Mesenchymal stem cell (in vitro differentiated cells and primary cell): ENCODE measurements around the gene ADAMTS19.

ENCODE experiments used
- DNase-seq: peaks from one replicate; pipeline ENCODE4 v3.0.0-alpha.2; 2013
- H2AFZ ChIP-seq: one replicate; pipeline ENCODE4 v1.6.1; 2013; ENCODE audit warnings: low read depth, mild to moderate bottlenecking, control low read depth, inconsistent platforms, low read length, moderate library complexity
- H2AK5ac ChIP-seq: 2 replicates; pipeline ENCODE4 v1.6.1; 2013; ENCODE audit warnings: low read length, moderate library complexity, mild to moderate bottlenecking, inconsistent platforms; ENCODE audit not compliant: severe bottlenecking
- H2BK120ac ChIP-seq: one replicate; pipeline ENCODE4 v1.6.1; 2013; ENCODE audit warnings: low read depth, mild to moderate bottlenecking, inconsistent platforms, low read length, moderate library complexity
- H2BK12ac ChIP-seq, 2 experiments: one replicate each; pipeline ENCODE4 v1.6.1; 2013; ENCODE audit warnings: inconsistent platforms in 2 of 2, low read length in 2 of 2, mild to moderate bottlenecking in 2 of 2, moderate library complexity in 2 of 2, control low read depth in 1 of 2
- H2BK15ac ChIP-seq: one replicate; pipeline ENCODE4 v1.6.1; 2013; ENCODE audit warnings: mild to moderate bottlenecking, low read depth, inconsistent platforms; ENCODE audit not compliant: poor library complexity, severe bottlenecking
- H2BK5ac ChIP-seq: 2 replicates; pipeline ENCODE4 v1.6.1; 2013; ENCODE audit warnings: low read depth, mild to moderate bottlenecking, low read length, control low read depth, inconsistent platforms; ENCODE audit not compliant: poor library complexity, severe bottlenecking
- H3K14ac ChIP-seq, 2 experiments: one replicate each; pipeline ENCODE4 v1.6.1; 2013; ENCODE audit warnings: inconsistent platforms in 2 of 2, low read length in 2 of 2, control low read depth in 1 of 2, mild to moderate bottlenecking in 1 of 2, moderate library complexity in 1 of 2
- H3K18ac ChIP-seq, 2 experiments: one replicate each; pipeline ENCODE4 v1.6.1; 2013; ENCODE audit warnings: inconsistent platforms in 2 of 2, low read length in 2 of 2, control low read depth in 1 of 2, low read depth in 1 of 2, mild to moderate bottlenecking in 1 of 2
- H3K23ac ChIP-seq, 2 experiments: one replicate each; pipeline ENCODE4 v1.6.1; 2013; ENCODE audit warnings: inconsistent platforms in 2 of 2, low read length in 2 of 2, mild to moderate bottlenecking in 2 of 2, moderate library complexity in 2 of 2, control low read depth in 1 of 2
- H3K27ac ChIP-seq: 2 replicates; pipeline ENCODE4 v1.5.1; 2013; ENCODE audit warnings: mild to moderate bottlenecking, moderate library complexity, low read length, control low read depth, inconsistent platforms; ENCODE audit not compliant: poor library complexity, severe bottlenecking
- H3K27me3 ChIP-seq, 2 experiments: 2 replicates each; pipeline versions ENCODE4 v1.6.1 to v1.7.0; 2013; ENCODE audit warnings: low read length in 2 of 2, mild to moderate bottlenecking in 2 of 2, moderate library complexity in 2 of 2, control low read depth in 1 of 2, inconsistent platforms in 1 of 2; ENCODE audit not compliant: control insufficient read depth in 1 of 2, insufficient read depth in 1 of 2
- H3K36me3 ChIP-seq, 2 experiments: 2 replicates each; pipeline versions ENCODE4 v1.6.1 to v1.7.0; 2013; ENCODE audit warnings: low read length in 2 of 2, control low read depth in 1 of 2, inconsistent platforms in 1 of 2, low read depth in 1 of 2, mild to moderate bottlenecking in 1 of 2; ENCODE audit not compliant: insufficient read depth in 2 of 2, control insufficient read depth in 1 of 2
- H3K4ac ChIP-seq, 2 experiments: one replicate each; pipeline ENCODE4 v1.6.1; 2013; ENCODE audit warnings: inconsistent platforms in 2 of 2, low read length in 2 of 2, mild to moderate bottlenecking in 2 of 2, moderate library complexity in 2 of 2, control low read depth in 1 of 2, low read depth in 1 of 2
- H3K4me1 ChIP-seq: 2 replicates; pipeline ENCODE4 v1.6.1; 2013; ENCODE audit warnings: low read depth, low read length, control low read depth; ENCODE audit not compliant: control insufficient read depth, insufficient read depth
- H3K4me2 ChIP-seq: 2 replicates; pipeline ENCODE4 v1.6.1; 2013; ENCODE audit warnings: low read length, mild to moderate bottlenecking, inconsistent platforms; ENCODE audit not compliant: poor library complexity, severe bottlenecking
- H3K4me3 ChIP-seq, 2 experiments: 2 replicates each; pipeline versions ENCODE4 v1.5.1 to v1.7.0; 2013; ENCODE audit warnings: low read length in 2 of 2, mild to moderate bottlenecking in 2 of 2, control low read depth in 1 of 2, low read depth in 1 of 2; ENCODE audit not compliant: insufficient read depth in 1 of 2
- H3K79me1 ChIP-seq: replicated peaks from 2 replicates; pipeline ENCODE4 v1.6.1; 2013; ENCODE audit warnings: mild to moderate bottlenecking, control low read depth, low read length, inconsistent platforms; ENCODE audit not compliant: poor library complexity, severe bottlenecking
- H3K9ac ChIP-seq: 2 replicates; pipeline ENCODE4 v1.7.0; 2013; ENCODE audit warnings: mild to moderate bottlenecking, low read length, moderate library complexity
- H3K9me3 ChIP-seq: 2 replicates; pipeline ENCODE4 v1.7.0; 2013; ENCODE audit warnings: mild to moderate bottlenecking, low read length; ENCODE audit not compliant: control insufficient read depth
- H4K8ac ChIP-seq: one replicate; pipeline ENCODE4 v1.6.1; 2013; ENCODE audit warnings: inconsistent platforms, mild to moderate bottlenecking, low read length, moderate library complexity
- H4K91ac ChIP-seq: one replicate; pipeline ENCODE4 v1.6.1; 2013; ENCODE audit warnings: mild to moderate bottlenecking, low read length, inconsistent platforms
- WGBS: methylation state at CpG from one replicate; pipeline ENCODE4 v1.1.7; 2013; ENCODE audit warnings: mixed read lengths; 5-methylcytosine and 5-hydroxymethylcytosine counted together

ADAMTS19 gene

GRCh38 chr5:129541051-129541450 lies 81.0 kb downstream of the ADAMTS19 start:
- Histone ChIP-seq H3K9ac (no peak overlapping the region), H3K79me1 (no peaks in the 10 kb centered on the region), H3K27me3 (no peaks in the 10 kb centered on the region), H3K18ac (no peak overlapping the region), H3K36me3 (no peaks in the 10 kb centered on the region), H3K4me3 (no peak overlapping the region), H2BK5ac (no peak overlapping the region), H2BK120ac (no peak overlapping the region), H2BK12ac (no peak overlapping the region), H2AFZ (no peak overlapping the region), H4K8ac (no peak overlapping the region), H3K14ac (no peak overlapping the region), H3K4ac (no peak overlapping the region), H3K4me1 (no peaks in the 10 kb centered on the region), H3K23ac (no peak overlapping the region), H3K27ac (no peak overlapping the region), H2BK15ac (no peak overlapping the region), H3K4me2 (no peak overlapping the region), H2AK5ac (no peak overlapping the region), H4K91ac (no peak overlapping the region), H3K9me3 (no peaks in the 10 kb centered on the region)
- 100% methylated on average over 2 of the region's 3 CpGs for WGBS
- DNase-seq = no peak

- 100% methylated on average over 1 of the region's 4 CpGs for WGBS
- Histone ChIP-seq H3K23ac (no peak overlapping the region), H3K4ac (no peak overlapping the region)
Measured at GRCh38 chr5:129541648-129542251, 81.7 kb downstream of the ADAMTS19 start.

GRCh38 chr5:129547137-129547536 lies 87.0 kb downstream of the ADAMTS19 start:
- Histone ChIP-seq H3K27ac (no peak overlapping the region), H3K9me3 (no peaks in the 10 kb centered on the region), H4K8ac (no peak overlapping the region), H2AFZ (no peak overlapping the region), H3K27me3 (no peaks in the 10 kb centered on the region), H3K36me3 (no peaks in the 10 kb centered on the region), H3K79me1 (no peaks in the 10 kb centered on the region), H3K4me3 (no peak overlapping the region), H2BK15ac (no peak overlapping the region), H3K9ac (no peak overlapping the region), H4K91ac (no peak overlapping the region), H2BK120ac (no peak overlapping the region), H3K4ac (no peak overlapping the region), H2BK12ac (no peak overlapping the region), H2BK5ac (no peak overlapping the region), H2AK5ac (no peak overlapping the region), H3K18ac (no peak overlapping the region), H3K4me2 (no peak overlapping the region), H3K23ac (no peak overlapping the region), H3K14ac (no peak overlapping the region), H3K4me1 (no peaks in the 10 kb centered on the region)
- no peak for DNase-seq
- no CpG with 5 or more reads among the region's 1 CpG for WGBS

More at GRCh38 chr5:129541648-129542251, 81.7 kb downstream of the ADAMTS19 start:
- no peak overlapping the region for H2BK5ac ChIP-seq
- no peaks in the 10 kb centered on the region for H3K79me1 ChIP-seq
- H2BK15ac ChIP-seq = no peak overlapping the region
- no peaks in the 10 kb centered on the region for H3K9me3 ChIP-seq
- H3K18ac ChIP-seq = no peak overlapping the region
- H4K8ac ChIP-seq = no peak overlapping the region
- no peak overlapping the region for H2AK5ac ChIP-seq
- peak; percentile 22 for DNase-seq
- no peaks in the 10 kb centered on the region for H3K36me3 ChIP-seq
- H3K27ac ChIP-seq = no peak overlapping the region
- no peak overlapping the region for H3K14ac ChIP-seq
- no peak overlapping the region for H3K4me3 ChIP-seq
- no peak overlapping the region for H3K9ac ChIP-seq
- H2AFZ ChIP-seq = no peak overlapping the region
- H3K4me2 ChIP-seq = no peak overlapping the region
- H3K4me1 ChIP-seq = no peaks in the 10 kb centered on the region
- no peak overlapping the region for H4K91ac ChIP-seq
- no peak overlapping the region for H2BK12ac ChIP-seq
- no peaks in the 10 kb centered on the region for H3K27me3 ChIP-seq
- H2BK120ac ChIP-seq = no peak overlapping the region

- Histone ChIP-seq H3K4me1 (no peaks in the 10 kb centered on the region), H3K4me2 (no peak overlapping the region), H3K23ac (no peak overlapping the region), H3K9me3 (no peaks in the 10 kb centered on the region), H2BK15ac (no peak overlapping the region), H3K18ac (no peak overlapping the region), H4K91ac (no peak overlapping the region), H4K8ac (no peak overlapping the region), H3K14ac (no peak overlapping the region), H3K4me3 (no peak overlapping the region), H3K27me3 (no peaks in the 10 kb centered on the region), H3K9ac (no peak overlapping the region), H2AK5ac (no peak overlapping the region), H3K36me3 (no peaks in the 10 kb centered on the region), H3K4ac (no peak overlapping the region), H3K79me1 (no peaks in the 10 kb centered on the region), H2AFZ (no peak overlapping the region), H2BK120ac (no peak overlapping the region), H2BK12ac (no peak overlapping the region), H3K27ac (no peak overlapping the region), H2BK5ac (no peak overlapping the region)
- DNase-seq = peak; percentile 15
- WGBS = no CpG with 5 or more reads among the region's 2 CpGs
Measured at GRCh38 chr5:129554134-129554904, 94.2 kb downstream of the ADAMTS19 start.
